ENCODE results near the gene ENOX1.

DNA sequence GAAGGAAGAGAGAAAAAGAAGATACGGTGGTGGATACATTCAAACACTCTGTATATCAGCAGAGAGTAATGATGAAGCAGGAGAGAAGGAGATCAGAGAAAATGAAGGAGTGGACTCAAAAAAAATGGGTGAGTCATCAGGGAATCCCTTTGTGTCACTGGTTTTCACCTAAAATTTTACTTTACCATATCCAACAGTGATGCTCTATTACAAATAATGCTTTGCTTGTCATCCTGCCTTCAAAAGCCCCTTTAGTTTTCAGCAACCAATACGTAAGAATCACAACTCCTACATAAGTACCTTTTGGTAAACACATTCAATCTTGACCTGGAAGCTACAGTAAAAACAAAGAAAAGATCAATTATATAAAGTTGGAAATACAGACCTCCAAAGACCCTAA, 88.8 kb downstream of the ENOX1 start:
- TF ChIP-seq, protein P1, sequence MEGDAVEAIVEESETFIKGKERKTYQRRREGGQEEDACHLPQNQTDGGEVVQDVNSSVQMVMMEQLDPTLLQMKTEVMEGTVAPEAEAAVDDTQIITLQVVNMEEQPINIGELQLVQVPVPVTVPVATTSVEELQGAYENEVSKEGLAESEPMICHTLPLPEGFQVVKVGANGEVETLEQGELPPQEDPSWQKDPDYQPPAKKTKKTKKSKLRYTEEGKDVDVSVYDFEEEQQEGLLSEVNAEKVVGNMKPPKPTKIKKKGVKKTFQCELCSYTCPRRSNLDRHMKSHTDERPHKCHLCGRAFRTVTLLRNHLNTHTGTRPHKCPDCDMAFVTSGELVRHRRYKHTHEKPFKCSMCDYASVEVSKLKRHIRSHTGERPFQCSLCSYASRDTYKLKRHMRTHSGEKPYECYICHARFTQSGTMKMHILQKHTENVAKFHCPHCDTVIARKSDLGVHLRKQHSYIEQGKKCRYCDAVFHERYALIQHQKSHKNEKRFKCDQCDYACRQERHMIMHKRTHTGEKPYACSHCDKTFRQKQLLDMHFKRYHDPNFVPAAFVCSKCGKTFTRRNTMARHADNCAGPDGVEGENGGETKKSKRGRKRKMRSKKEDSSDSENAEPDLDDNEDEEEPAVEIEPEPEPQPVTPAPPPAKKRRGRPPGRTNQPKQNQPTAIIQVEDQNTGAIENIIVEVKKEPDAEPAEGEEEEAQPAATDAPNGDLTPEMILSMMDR (IDR thresholded peaks at IDR 0.05), result no peak
- no peak for TF ChIP-seq POLR2A (IDR thresholded peaks at IDR 0.05)
